Stimulated activated CD8-positive, alpha-beta memory T cell treated with anti-CD3 and anti-CD28 coated beads, Interleukin-2, amount 100 ng/mL, for 1 hour (primary cell): ENCODE measurements around the gene HACL1.

Experiments used
- DNase-seq, 2 donors: peaks; one replicate each; pipeline ENCODE4 v3.0.0-alpha.2; 2020; ENCODE audit warnings: low read depth in 2 of 2

The HACL1 gene

GRCh38 chr3:15601399-15602145 is at the start of gene HACL1, which contains the start of gene BTD:
HACL1 (minus strand) TSS chr3:15601569; CDS start chr3:15601463, 106 bp downstream.
BTD (plus strand) TSS chr3:15601745; CDS start chr3:15635440, 33,695 bp downstream.
- DNase-seq, result peak; percentile 97 to 98

GRCh38 chr3:15649858-15650257 is 48.5 kb upstream of the HACL1 start:
- no peak for DNase-seq

- DNase-seq, result no peak
These were observed 48.0 kb upstream of the HACL1 start for GRCh38 chr3:15649341-15649740.

- peak in 1 of 2 donors; percentile 28 for DNase-seq
These were observed 46.3 kb upstream of the HACL1 start for GRCh38 chr3:15647611-15648167.

- no peak for DNase-seq
These were observed 45.6 kb upstream of the HACL1 start for GRCh38 chr3:15646851-15647511.

GRCh38 chr3:15645740-15646501 is 44.6 kb upstream of the HACL1 start:
- no peak for DNase-seq

- no peak for DNase-seq
These were observed 43.9 kb upstream of the HACL1 start for GRCh38 chr3:15645246-15645645.

GRCh38 chr3:15638891-15639262 is 37.5 kb upstream of the HACL1 start:
- DNase-seq, result no peak

GRCh38 chr3:15638193-15638890 is 37.0 kb upstream of the HACL1 start:
- no peak for DNase-seq

GRCh38 chr3:15637131-15637951 is 36.0 kb upstream of the HACL1 start:
- no peak for DNase-seq

- DNase-seq, result no peak
These were observed 34.8 kb upstream of the HACL1 start for GRCh38 chr3:15636028-15636709.

GRCh38 chr3:15635121-15635661 is 33.8 kb upstream of the HACL1 start:
- no peak for DNase-seq

GRCh38 chr3:15634671-15635070 is 33.3 kb upstream of the HACL1 start:
- DNase-seq, result no peak

- no peak for DNase-seq
These were observed 32.6 kb upstream of the HACL1 start for GRCh38 chr3:15633766-15634598.

GRCh38 chr3:15633159-15633558 is 31.8 kb upstream of the HACL1 start:
- no peak for DNase-seq

- no peak for DNase-seq
These were observed 30.8 kb upstream of the HACL1 start for GRCh38 chr3:15632212-15632580.

GRCh38 chr3:15631426-15632211 is 30.2 kb upstream of the HACL1 start:
- DNase-seq, result no peak
